Dermis blood vessel endothelial cell (primary cell): ENCODE data around the gene C19orf67. TPM values are rescaled to one million over a fixed set of nuclear protein-coding genes. Genes with fewer than 3 reads are reported as not detected.

Experiments
- total RNA-seq: library from RNA; depleted of rRNA; stranded (reverse); fragments of >200 nt; gene quantifications from 2 replicates; pipeline ENCODE4 v1.2.3, GENCODE V29; 2014

The C19orf67 gene
- total RNA-seq, 1 donor from 2014 or later: not detected

Other genes with a start within 250 kb of the C19orf67 start
- gene NANOS3, start 208.6 kb downstream of the C19orf67 start, total RNA-seq: not detected in 2 replicates
- 0.37 and 0.51 TPM in 2 replicates for gene BRME1, start 179.7 kb downstream of the C19orf67 start, total RNA-seq
- 6.8 and 10.5 TPM in 2 replicates for gene CC2D1A, start 179.6 kb downstream of the C19orf67 start, total RNA-seq
- 0.09 and 0.34 TPM in 2 replicates for gene PODNL1, start 147.4 kb downstream of the C19orf67 start, total RNA-seq
- gene DCAF15, start 133.3 kb downstream of the C19orf67 start, total RNA-seq: 8.0 and 17.9 TPM in 2 replicates
- gene RFX1, start 79.5 kb downstream of the C19orf67 start, total RNA-seq: 2.0 and 7.5 TPM in 2 replicates
- not detected in 2 replicates for gene RLN3, start 57.6 kb downstream of the C19orf67 start, total RNA-seq
- 4.5 and 11.4 TPM in 2 replicates for gene IL27RA, start 54.0 kb downstream of the C19orf67 start, total RNA-seq
- gene PALM3, start 23.7 kb downstream of the C19orf67 start, total RNA-seq: not detected in 2 replicates
- under 0.01 and 0.19 TPM in 2 replicates for gene MISP3, start 13.0 kb downstream of the C19orf67 start, total RNA-seq
- gene SAMD1, start 5.0 kb upstream of the C19orf67 start, total RNA-seq: 22.3 and 25.2 TPM in 2 replicates
- 42.7 and 92.6 TPM in 2 replicates for gene PRKACA, start 32.0 kb upstream of the C19orf67 start, total RNA-seq
- 11.4 and 26.8 TPM in 2 replicates for gene ASF1B, start 50.8 kb upstream of the C19orf67 start, total RNA-seq
- gene ADGRL1, start 120.4 kb upstream of the C19orf67 start, total RNA-seq: 5.1 and 6.3 TPM in 2 replicates